Activated CD8-positive, alpha-beta memory T cell treated with anti-CD3 and anti-CD28 coated beads, Interleukin-2, amount 50 U/mL, for 1 hour (primary cell): ENCODE results near the gene NCAPH2.

ENCODE experiments used
- DNase-seq: peaks from one replicate; pipeline ENCODE4 v3.0.0-alpha.2; 2020; ENCODE audit errors: extremely low read depth

Gene NCAPH2

DNA sequence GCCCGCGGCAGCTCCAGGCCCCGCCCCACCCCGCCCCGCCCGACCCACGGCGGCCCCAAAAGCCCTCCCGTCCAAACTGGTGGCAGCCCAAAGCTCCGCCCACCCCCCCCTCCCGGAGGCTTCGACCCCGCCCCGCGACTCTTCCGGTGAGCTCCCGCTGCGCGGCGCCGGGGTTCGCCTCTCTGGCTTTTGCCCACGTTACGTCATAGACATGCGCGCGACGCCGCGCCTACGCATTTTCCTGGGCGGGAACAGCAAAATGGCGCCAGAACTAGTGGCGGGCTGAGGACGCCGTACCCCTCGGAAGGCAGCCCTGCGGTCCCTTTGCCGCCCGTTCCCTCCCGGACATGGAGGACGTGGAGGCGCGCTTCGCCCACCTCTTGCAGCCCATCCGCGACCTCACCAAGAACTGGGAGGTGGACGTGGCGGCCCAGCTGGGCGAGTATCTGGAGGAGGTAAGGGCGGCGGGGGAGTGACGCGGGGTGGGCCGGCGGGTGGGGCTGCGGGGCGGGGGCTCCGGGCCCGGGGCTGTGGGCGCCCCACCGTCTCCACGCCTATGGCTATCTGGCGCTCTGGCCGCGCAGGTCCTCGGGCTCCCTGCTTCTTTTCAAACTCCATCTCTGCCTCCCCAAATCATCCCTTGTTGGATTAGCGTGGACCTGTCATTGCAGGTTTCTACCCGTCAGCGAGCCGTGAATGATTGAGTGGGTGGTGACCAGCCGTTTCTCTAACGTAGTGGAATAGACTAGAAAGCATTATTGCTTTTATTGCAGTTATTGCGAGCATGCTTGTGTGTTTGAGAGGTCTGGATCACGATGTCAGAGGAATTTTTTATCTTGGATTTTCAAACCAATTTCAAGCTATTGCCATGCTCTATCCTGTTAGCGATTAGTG is at the start of gene NCAPH2:
TSS of gene NCAPH2 (plus strand) at position 234 of the 894 bp plus-strand sequence. CDS start at position 348, 114 bp downstream.
- peak; percentile 94 for DNase-seq

DNA sequence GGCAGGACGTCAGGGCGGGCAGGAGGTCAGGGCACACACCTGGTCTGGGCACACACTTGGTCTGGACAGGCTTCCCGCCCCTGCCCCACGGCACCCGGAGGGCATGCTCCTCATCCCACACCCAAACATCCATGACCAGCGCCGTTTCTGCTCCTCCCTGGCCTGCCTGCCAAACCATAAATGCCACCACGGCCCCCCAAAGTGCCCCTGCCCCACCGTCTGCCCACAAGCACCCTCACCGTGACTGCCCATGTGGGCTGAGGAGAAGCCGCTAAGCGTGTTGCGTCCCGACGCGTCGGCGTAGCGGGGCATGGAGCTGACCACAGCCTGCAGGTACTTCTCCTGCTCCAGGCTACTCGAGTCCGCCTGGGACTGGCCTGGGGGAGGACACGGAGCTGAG is 49.0 kb upstream of the NCAPH2 start:
- DNase-seq = no peak

DNA sequence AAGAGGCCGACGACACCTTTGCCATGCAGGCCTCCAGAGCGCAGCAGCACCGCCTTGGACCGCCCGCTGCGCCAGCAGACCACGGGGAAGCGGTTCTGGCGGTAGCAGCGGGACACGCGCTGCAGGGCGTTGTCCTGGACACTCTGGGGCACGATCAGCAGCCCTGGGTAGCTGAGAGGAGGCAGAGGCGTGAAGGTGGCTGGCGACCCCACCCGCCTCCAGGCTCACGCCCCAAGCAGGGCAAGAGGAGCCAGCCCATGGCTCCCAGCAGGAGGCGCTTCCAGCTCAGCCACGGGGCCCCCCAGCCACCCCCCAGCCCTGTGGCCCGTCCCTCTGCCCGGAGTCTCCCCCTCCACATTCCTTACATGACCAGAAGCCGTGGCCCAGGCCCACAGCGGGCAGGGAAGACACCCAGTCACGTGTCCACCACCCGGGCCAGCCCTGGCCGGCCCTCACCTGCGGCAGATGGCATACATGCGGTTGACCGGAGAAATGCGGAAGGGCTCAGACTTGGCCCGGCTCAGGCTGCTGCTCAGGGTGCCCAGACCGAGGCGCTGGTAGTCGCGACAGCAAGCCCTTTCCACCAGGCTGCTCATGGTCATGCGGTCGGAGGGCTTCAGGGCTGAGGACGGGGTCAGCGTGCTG is 48.4 kb upstream of the NCAPH2 start:
- no peak for DNase-seq

DNA sequence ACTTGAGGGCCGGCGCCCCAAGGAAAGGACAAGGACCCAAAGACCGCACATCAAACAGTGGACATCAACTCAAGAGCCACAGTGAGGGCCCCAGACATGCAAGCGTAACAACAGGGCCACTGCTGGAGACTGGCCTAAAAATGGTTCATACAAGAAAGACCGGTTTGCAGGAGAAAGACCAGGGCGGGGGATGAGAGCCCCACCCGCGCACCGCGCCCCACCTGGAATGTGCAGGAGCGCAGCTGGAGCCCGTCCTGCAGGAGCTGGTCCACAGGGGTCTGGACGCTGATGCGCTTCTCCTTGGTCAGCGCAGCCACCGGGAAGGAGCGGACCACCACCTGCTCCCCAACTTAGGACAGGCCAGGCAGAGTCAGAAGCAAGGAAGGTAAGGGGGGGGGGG is 47.1 kb upstream of the NCAPH2 start:
- no peak for DNase-seq

DNA sequence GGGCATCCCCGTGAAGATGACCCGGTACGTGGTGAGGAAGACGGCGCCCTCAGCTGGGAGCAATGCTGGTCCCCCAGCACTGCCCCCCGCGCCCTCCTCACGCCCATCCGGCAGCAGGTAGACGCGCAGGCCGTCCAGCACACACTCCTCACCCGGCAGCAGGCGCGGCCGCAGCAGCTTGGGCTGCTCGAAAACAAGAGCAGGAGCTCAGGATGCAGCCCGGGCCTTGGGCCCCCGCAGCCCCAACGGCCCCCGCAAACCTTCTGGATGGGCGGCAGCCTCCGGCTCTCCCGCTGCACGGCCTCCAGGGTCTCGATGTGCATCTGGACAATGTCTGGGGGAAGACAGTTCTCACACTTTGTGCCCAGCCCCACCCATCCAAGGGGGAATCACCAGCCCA is 46.5 kb upstream of the NCAPH2 start:
- DNase-seq = no peak

DNA sequence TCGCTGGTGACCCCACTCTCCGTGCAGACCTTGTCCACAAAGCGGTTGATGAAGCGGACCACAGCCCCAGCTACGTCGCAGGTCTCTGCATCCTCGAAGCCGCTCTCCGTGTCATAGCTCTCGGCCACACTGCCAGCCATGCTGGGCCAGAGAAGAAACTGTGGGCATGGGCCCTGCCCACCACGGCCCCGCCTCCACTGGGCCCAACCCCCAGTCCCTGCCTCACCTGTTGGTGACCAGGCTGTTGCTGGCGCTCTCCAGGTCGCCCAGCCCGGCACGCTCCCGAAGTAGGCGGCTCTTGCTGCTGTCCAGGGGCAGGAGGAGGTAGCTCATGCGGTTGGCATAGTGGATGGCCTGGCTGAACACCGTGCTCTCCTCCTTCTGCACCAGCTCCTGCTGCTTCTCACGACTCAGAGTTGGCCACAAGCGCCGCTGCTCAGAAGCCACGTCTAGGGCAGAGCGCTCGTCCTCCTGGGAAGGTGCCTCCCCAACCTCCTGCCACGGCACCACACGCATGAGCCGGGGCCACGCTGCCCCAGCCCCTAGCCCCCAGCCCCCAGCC is 46.0 kb upstream of the NCAPH2 start:
- DNase-seq = no peak

DNA sequence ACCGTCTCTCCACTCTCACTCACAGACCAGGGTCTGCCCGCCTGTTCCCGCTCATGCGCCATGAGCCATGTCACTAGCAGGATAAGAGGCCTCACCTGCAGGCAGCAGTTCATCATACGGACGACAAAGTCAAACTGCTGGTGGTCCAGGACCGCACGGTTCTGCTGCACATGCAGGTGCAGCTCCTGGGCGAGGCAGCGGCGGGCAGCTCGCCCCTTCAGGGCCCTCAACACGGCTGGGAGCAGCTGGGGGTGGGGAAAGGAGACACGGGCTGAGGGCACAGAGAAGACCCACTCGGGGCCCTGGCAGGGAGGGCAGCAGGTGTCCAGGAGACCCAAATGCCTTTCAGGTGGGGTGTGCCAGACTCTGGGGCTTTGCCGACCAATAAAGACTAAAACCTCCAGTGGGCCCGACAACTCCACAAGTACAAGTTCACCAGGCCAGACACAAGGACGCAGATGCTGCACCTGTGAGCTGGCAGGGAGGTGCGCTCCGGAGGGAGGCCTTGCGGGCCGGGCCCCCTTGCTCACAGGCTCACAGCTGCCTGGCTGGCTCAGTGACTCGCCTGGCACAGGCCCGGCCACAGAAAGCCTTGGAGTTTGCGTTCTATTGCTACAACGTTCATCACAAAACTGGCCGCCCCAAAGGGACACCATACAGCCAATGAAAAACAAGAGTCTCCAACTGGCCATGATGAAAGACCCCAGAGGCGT is 44.7 kb upstream of the NCAPH2 start:
- DNase-seq = no peak

DNA sequence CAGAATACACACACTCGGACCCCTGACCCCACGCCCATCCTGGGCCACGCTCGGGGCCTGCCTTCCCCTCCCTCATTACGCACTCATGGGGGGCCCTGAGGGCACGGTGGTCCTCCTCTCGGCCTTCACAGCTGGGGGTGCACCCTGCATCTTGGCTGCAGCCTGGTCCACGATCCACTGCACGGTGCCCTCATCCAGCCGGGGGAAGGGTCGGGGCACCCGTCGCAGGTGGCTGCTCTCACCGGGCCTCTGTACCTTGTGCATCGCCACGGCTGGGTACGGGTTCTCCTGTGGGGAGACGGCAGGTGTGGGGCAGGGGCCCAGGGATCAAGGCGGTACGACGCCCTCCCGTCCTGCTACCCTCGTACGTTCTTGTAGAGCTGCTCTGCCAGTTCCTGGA is 43.6 kb upstream of the NCAPH2 start:
- DNase-seq = no peak

DNA sequence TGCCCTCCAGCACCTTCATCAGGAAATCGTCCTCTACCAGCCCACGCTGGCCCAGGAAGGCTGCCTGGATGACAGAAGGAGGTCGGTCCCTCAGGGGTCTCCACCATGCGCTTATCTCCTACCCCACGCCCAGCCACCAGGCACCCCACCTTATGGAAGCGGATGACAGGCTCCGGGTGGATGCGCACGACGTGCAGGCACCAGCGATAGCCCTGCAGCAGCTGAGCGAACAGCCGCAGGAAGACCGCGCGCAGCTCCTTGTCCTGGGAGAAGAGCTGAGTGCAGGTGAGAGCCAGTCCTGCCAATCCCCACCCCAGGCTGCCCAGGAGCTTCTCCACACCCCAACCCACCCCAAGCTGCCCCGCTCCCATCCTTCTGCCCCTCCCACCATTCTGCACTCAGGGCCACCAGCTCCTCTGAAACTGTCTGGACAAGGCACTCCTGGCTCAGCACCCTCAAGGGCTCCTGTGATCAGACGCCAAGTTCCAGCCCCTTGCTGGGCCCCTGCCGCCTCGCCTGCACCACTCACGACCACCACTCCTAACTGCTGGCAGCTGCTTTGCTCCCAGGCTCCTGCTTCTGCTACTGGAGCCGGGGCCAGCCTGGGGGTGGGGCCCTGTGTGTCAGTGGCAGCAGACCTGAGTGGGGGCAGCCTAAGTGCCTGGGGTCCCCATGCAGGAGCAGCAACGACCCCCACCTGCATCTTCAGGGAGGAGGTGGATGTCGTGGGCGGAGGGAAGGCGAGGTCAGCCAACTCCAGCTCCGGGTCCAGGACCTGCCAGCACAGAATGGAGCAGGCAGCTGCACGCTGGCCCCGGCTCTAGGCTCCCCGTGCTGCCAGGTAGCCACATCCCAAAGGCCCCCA is 42.7 kb upstream of the NCAPH2 start:
- no peak for DNase-seq

DNA sequence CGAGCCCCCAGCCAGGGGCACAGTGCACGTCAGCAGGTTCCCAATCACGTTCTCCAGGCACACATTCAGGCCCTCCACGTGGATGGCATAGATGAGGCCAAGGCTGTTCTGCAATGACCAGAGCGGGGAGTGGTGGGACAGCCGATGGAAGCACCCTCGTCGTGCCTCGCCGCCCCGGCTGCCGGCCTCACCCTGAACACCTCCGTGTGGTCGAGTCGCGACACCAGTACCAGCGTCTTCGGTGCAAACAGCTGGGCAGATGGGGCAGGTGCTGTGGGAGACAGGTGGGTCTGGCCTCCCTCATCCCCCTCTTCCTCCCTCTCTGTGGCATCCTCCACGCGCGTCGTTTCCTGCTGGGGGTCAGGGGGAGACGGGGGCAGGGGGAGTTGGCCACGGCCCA is 40.7 kb upstream of the NCAPH2 start:
- no peak for DNase-seq

DNA sequence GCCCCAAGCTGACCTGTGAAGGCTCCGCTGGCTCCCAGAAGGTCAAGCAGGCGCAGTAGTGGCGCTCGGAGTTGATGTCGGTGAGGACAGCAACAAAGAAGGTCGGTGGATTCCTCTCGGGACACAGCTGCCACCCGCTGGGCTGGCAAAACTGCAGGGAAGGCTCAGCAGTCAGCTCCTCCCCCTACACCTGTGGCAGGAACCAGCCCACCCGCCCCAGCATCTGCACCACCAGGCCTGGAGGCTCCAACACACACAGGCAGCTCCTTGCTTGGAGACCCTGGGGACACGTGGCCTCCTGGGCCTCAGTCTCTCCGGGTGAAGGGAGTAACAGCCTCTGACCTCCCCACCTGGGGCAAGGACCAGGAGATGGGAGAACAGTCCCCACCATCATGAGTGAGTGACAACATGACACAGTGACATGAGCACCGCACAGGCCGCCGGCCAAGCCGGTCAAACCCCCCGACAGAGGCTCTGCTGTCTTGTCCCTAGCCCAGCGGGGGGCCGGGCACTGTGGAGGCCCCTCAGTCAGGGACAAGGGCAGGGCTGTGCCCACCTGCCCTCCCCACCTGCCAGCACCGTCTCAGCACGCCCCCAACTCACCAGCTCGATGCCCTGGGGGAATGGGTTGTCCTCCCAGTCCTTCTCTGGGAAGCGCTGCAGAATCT is 40.1 kb upstream of the NCAPH2 start:
- DNase-seq = no peak

DNA sequence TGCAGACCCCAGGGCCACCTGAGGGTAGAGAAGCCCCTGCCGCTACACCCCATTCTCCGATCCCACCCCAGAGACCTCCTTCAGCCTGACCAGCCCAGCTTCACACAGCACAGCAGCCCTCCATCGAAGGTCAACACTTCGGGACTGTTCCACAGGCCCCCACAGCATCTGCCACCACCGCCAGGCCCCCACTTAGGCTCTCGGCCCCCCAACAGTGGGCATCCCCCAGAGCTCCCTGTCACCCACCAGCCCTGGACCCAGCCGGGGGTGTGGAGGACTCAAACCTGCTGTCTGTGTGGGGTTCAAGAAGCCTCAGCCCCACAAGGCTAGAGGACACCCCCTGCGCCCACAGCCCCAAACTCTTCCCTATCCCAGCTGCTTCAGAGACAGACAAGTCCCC is 39.4 kb upstream of the NCAPH2 start:
- DNase-seq = no peak

DNA sequence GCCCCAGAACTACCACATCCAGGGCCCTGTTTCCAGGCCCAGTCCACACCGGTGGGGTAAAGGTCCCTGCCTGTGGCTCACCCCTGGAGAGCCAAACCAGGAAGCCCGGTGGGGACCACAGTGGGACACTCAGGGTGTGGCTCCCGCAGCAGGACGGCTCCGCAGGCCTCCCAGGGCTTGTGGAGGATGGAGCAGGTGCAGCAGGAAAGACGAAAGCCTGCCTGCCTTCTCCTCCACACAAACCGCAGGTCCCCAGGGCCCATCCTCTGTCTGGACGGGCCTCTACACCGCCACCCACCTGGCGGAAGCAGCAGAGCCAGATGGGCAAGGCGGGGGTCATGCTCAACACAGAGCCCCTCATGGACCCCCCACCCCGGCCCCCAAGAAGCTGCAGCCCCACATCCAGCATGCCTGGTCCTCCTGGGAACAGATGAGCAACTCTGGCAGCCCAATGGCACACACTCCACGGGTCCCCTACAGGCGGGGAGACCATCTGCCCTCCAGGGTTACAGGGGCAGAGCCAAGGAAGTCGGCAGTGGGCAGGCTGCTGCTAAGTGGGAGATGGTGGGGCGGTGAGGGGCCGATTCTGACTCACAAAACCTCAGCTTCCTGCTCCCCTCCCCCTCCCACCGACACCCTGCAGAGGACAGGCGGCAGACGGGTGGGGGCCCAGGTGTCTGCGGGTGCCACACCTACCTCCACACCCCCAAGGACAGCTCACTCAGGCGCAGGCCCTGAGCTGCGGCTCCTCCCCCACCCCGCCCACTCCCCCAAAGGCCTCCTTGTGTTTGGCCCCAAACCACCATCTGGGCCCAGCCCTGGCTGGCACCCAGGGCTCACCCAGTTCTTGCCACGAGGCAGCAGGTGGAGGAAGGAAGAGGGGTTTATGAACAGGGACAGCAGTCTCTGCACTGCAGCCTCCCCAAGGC is 38.4 kb upstream of the NCAPH2 start:
- peak; percentile 96 for DNase-seq

DNA sequence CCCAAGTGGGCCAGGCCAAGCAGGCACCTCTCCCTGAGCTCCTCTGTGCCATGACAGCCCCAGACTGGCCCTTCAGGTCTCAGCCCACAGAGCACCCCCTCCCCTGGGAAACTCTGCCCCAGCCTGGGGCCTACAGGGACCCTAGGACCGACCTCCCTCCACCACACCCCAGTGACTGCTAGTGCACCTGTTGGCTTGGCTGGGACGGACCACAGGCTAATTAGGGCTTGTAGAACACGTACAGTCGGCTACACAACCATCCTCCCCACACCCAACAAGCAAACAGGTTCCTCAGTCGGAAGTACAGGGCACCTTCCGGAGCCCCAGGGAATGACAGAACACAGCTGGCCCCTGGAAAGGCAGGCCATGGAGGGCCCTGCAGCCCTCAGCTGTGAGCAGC is 37.5 kb upstream of the NCAPH2 start:
- no peak for DNase-seq

DNA sequence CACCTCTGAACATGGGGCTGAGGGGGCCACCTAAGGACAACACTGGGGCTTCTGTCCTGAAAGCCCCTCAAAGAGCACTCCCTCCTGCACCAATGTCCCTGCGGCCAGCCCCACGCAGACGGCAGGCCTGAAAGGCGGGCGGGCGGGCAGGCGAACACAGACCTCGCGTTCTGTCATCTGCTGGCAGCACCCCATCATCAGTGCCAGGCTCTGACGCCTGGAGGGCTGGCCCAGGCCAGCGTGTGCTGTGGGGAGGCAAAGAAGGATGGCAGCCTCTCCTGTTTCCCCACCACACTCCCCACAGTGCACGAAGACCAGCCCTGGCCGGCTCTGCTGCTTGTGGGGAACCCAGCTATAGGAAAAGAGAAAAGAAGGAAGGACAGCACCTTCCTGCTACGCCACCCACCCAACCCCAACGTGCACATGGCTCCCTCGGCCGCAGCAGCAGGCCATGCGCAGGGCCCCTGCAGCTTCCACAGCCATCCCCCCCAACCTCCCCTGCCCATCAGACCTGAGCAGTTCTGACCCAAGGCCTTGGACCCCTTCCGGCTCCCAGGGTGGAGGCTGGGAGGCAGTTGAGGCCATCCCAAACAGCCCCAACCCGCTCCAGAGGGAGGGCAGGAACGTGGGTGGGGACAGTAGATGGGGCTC is 36.7 kb upstream of the NCAPH2 start:
- DNase-seq = no peak

DNA sequence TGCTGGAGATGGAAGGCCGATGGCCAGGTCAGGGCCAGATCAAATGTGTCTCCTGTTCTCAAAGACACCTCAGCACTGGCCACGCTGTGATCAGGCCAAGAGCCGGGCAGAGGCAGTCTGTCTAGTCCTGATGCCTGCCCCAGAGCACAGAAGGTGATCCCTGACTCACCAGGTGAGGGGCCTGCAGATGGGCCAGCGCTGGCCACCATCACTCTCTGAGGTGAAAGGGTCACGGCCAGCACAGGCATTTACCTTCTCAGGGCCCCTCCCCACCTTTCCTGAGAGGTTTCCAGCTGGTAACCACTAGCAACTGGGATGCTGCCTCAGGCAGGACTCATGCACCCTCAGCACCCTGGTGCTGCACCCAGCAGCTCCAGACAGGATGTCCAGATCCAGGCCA is 36.1 kb upstream of the NCAPH2 start:
- no peak for DNase-seq

DNA sequence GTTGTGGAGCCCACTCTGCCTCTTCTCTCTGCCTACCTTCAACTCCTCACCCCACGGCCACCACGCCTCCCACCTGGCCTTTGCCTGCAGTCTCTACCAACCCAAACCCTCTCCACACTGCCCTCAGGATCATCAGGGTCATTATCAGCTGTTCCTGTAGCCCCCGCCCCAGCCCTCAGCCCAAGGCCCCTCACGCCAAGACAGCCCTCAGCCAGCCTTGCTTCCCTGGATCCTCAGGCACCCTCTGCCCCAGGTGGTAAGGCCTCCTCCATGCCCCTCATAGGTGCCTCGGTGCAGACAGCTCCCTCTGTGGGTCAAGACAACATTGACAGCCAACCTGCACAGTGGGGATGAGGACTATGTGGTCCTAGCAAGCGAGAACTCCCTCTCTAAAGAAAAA is 34.9 kb upstream of the NCAPH2 start:
- no peak for DNase-seq

DNA sequence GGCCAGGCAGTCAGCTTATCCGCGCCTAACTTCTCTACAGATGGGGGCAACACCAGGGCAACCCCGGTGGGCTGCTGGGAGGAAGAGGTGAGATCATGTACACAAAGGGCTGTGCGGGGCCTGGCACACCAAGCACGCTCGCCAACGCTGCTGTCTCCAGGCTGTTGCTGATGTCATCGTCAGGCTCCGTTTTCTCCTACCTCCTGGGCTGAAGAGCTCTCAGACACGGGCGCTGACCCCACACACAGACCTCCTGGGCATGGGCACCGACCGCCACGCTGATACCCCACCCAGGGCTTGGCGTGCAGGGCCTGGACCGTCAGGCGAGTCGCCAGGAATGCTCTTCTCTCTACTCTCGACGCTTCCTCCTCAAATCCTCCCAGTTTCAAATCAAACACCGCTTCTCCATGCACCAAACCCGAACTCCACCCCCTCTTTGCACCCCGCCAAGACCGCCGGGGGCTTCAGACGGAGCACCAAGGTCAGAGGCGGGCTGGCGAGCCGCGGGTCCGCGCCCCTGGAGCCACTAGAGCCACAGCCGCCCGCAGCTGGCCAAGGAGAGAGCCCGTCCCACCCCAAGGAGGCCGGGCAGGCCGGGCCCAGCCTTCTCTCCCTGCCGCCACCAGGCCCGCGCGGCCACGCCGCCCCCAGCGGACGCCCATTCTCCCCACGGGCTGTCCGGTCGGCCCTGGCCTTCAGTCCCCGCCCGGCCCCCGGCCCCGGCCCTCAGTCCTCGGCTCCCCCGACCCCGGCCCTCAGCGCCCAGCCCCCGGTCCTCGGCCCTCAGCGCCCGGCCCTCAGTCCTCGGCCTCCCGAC is 34.0 kb upstream of the NCAPH2 start:
- no peak for DNase-seq
